H1 (cell line): Measurements from ENCODE around the gene ARHGEF25.

ENCODE experiments used
- BACH1 ChIP-seq: IDR thresholded peaks from 2 replicates; pipeline ENCODE4 v1.6.1; 2012; ENCODE audit warnings: low read length, improper control_type of control experiment
- BRCA1 ChIP-seq: IDR thresholded peaks from 2 replicates; pipeline ENCODE4 v1.6.1; 2012; ENCODE audit warnings: low read depth, low read length, improper control_type of control experiment
- CREB1 ChIP-seq: IDR thresholded peaks from 2 replicates; pipeline ENCODE4 v1.6.1; 2012; ENCODE audit warnings: inconsistent platforms
- CTCF ChIP-seq, 3 experiments: IDR thresholded peaks; 1 replicate in 2 of 3; 2 replicates in 1 of 3; pipeline versions ENCODE4 v1.5.1 to v1.6.1; 2011; ENCODE audit warnings: low read length in 3 of 3, mild to moderate bottlenecking in 3 of 3, inconsistent platforms in 2 of 3, low read depth in 1 of 3, moderate library complexity in 1 of 3; ENCODE audit not compliant: insufficient read depth in 1 of 3; ENCODE audit errors: control extremely low read depth in 1 of 3
- MAX ChIP-seq: IDR thresholded peaks from 2 replicates; pipeline ENCODE4 v1.6.1; 2012; ENCODE audit warnings: inconsistent platforms
- POLR2A ChIP-seq, 2 experiments: IDR thresholded peaks; 1 replicate in 1 of 2; 2 replicates in 1 of 2; pipeline ENCODE4 v1.6.1; 2011; ENCODE audit warnings: low read depth in 2 of 2, low read length in 2 of 2, mild to moderate bottlenecking in 2 of 2; ENCODE audit errors: control extremely low read depth in 1 of 2
- POLR2AphosphoS5 ChIP-seq: IDR thresholded peaks from 2 replicates; pipeline ENCODE4 v1.6.1; 2011; ENCODE audit warnings: low read depth, low read length
- SRF ChIP-seq: IDR thresholded peaks from 2 replicates; pipeline ENCODE4 v1.6.1; 2011; ENCODE audit warnings: mild to moderate bottlenecking, low read depth, low read length, moderate library complexity

- TF ChIP-seq CTCF (IDR thresholded peaks at IDR 0.05; ENCODE audit: control extremely low read depth in 1 of 3, insufficient read depth in 1 of 3, low read depth in 1 of 3, low read length in 3 of 3) (no peak), BRCA1 (no peak), POLR2A (IDR thresholded peaks at IDR 0.05; ENCODE audit: control extremely low read depth in 1 of 2, low read depth in 2 of 2, low read length in 2 of 2) (no peak), POLR2AphosphoS5 (no peak), BACH1 (no peak), MAX (no peak), SRF (no peak), CREB1 (no peak)
These were observed 6.7 kb downstream of the ARHGEF25 start for GRCh38 chr12:57617942-57618341.
